H7 (cell line): Measurements from ENCODE around the gene LAPTM5. TPM values are rescaled to one million over a fixed set of nuclear protein-coding genes. Genes with fewer than 3 reads are reported as not detected.

Source experiments
- DNase-seq: peaks from one replicate; pipeline ENCODE4 v3.0.0; 2012
- H3K27me3 ChIP-seq: 2 replicates; pipeline ENCODE4 v1.6.0; 2011; ENCODE audit warnings: mild to moderate bottlenecking, low read length; ENCODE audit not compliant: control insufficient read depth, insufficient read depth
- H3K36me3 ChIP-seq: replicated peaks from 2 replicates; pipeline ENCODE4 v1.5.1; 2011; ENCODE audit warnings: low read length; ENCODE audit not compliant: control insufficient read depth, insufficient read depth
- H3K4me3 ChIP-seq: 2 replicates; pipeline ENCODE4 v1.5.1; 2011; ENCODE audit warnings: low read depth, mild to moderate bottlenecking, control low read depth, low read length, moderate library complexity; ENCODE audit not compliant: insufficient read depth
- total RNA-seq: library from RNA; depleted of rRNA; stranded (reverse); fragments of >200 nt; shearing (Covaris generic); gene quantifications from 2 replicates; pipeline ENCODE4 v1.2.3, GENCODE V29; 2014; rRNA removed

The LAPTM5 gene
- total RNA-seq, 1 experiment from 2014 or later: 0.28 TPM

DNA sequence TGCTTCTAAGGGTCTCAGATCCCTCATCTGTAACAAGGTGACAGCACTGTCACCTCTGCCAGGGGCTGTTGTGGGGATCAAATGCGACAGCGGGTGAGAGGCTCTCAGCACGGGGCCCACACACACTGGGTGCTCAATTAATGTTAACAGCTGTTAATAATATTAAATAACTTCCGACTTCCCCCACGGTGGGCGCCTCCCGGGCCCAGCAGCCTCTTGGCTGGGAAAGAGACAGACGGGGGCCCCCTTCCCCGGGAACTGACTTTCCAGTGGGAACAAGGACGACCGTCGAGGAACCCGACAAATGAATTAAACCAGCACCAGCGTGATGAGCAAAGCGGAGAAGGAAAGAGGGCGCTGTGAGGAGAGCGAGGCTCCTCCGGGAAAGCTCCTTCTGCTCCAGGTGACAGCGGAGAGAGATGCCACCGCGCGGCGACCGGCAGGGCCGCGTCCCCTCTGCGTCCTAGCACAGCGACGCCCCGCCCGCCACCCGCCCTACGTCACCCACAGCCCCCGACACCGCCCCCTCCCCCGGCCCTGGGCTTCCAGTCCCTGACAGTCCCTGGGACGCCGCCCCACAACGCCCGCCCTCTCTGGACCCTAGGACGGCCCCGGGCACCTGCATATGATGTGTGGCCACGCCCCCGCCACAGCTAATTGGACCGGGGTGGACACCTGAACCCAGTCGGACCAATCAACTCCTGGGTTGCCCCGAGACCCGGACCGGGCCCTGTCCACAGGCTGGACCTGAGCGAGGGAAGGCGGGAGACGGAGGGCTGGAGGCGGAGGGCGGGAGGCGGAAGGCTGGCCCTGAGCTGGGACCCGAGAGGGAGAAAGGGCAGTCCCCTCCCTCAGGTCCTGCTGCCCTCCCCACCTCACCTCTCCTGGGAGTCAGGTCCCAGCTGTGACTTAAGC lies 72.4 kb downstream of the LAPTM5 start:
- Histone ChIP-seq H3K36me3 (no peaks in the 10 kb centered on the region), H3K27me3 (peaks cover 5% of the 10 kb centered on the region), H3K4me3 (peak overlapping the region; percentile 61)
- DNase-seq: peak; percentile 99

DNA sequence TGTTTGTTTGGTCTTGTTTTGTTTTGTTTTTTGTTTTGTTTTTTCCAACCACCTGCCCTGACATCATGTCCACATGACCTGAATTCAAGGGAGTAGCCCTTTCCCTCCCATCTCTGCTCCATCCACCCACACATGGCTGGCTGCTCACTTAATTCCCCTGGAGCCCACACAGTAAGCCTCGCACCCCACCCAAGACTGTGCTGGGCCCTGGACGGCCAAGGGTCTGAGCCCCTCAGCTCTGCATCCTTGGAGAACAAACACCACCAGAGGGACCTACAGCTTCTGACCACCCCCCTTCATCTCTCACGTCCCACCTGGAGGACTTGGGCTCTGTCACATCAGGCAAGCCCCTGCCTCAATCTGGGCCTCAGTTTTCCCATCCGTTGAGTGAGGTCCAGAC lies 73.3 kb downstream of the LAPTM5 start:
- no peak for DNase-seq
- H3K4me3 ChIP-seq: no peak overlapping the region
- peaks cover 5% of the 10 kb centered on the region for H3K27me3 ChIP-seq
- no peaks in the 10 kb centered on the region for H3K36me3 ChIP-seq

DNA sequence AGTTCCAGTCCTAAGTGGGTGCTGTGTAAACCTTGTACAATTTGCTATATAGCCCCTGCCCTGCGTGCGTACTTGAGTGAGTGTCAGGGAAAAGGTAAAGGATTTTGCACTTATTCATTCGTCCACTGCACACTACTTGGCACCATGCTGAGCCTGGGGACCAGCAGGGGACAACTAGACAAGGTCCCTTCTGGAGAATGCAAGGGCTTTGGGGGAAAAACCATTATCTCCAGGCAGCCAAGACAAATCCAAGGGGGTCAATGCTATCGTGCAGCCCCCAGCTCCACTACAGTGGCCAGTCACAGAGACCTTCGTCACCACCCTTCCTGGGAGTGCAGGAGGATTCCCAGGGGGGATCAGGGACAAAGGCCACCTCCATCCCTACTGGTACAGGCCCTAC lies 73.9 kb downstream of the LAPTM5 start:
- H3K27me3 ChIP-seq: peaks cover 5% of the 10 kb centered on the region
- no peak for DNase-seq

More for the DNA sequence above, 73.9 kb downstream of the LAPTM5 start:
- H3K36me3 ChIP-seq: no peaks in the 10 kb centered on the region
- H3K4me3 ChIP-seq: no peak overlapping the region

Other genes starting within 250 kb of the LAPTM5 start
- gene MATN1, start 34.2 kb downstream of the LAPTM5 start, total RNA-seq: 0.26 and 0.76 TPM in 2 replicates
- 38.0 and 44.2 TPM in 2 replicates for gene SDC3, start 151.0 kb upstream of the LAPTM5 start, total RNA-seq